NCI-H187 (cell line): ENCODE data around the gene UMAD1.

Experiments used
- DNase-seq, 2 experiments: peaks; one replicate each; lab custom pipeline; 2025; lab: John Stamatoyannopoulos, UW

UMAD1 gene

GRCh38 chr7:7922684-7923385, 282.3 kb downstream of the UMAD1 start:
- DNase-seq: no peak

GRCh38 chr7:7923818-7924217, 283.3 kb downstream of the UMAD1 start:
- DNase-seq: no peak

GRCh38 chr7:7924303-7924702, 283.8 kb downstream of the UMAD1 start:
- DNase-seq: no peak
